ENCODE results near the gene SLC35E1.

DNA sequence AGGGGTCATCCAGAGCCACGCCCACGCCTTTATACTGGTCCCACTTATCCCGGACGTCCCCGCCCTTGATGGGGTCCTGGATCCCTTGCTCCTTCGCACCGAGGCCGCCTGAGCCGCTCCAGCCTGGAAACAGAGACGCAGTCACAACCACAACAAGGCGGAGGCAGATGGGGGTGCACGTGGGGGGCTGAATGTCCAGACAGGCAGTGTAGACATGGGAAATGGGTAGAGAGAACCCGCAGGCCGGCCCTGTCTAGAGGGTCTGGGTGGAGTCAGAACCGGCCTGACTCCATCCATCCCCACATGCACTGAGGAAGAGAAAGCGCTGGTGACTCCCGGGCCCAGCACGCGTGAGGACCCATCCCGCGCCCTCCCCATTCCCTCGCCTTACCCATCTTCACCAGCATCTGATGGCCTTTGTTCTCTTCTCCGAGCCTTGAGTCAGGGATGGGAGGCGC is 53.0 kb downstream of the SLC35E1 start:
- TF ChIP-seq, protein P1, sequence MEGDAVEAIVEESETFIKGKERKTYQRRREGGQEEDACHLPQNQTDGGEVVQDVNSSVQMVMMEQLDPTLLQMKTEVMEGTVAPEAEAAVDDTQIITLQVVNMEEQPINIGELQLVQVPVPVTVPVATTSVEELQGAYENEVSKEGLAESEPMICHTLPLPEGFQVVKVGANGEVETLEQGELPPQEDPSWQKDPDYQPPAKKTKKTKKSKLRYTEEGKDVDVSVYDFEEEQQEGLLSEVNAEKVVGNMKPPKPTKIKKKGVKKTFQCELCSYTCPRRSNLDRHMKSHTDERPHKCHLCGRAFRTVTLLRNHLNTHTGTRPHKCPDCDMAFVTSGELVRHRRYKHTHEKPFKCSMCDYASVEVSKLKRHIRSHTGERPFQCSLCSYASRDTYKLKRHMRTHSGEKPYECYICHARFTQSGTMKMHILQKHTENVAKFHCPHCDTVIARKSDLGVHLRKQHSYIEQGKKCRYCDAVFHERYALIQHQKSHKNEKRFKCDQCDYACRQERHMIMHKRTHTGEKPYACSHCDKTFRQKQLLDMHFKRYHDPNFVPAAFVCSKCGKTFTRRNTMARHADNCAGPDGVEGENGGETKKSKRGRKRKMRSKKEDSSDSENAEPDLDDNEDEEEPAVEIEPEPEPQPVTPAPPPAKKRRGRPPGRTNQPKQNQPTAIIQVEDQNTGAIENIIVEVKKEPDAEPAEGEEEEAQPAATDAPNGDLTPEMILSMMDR (IDR thresholded peaks at IDR 0.05; ENCODE audit: insufficient read depth, low read length): no peak
- TF ChIP-seq GABPA (IDR thresholded peaks at IDR 0.05; ENCODE audit: low read depth) (no peak), POLR2AphosphoS5 (IDR thresholded peaks at IDR 0.05; ENCODE audit: low read depth) (no peak)
